Pancreas (tissue), 10 donors: ENCODE data around the gene RPL31. TPM values are rescaled to one million over a fixed set of nuclear protein-coding genes. Genes with fewer than 3 reads are reported as not detected.

Source experiments
- ATAC-seq, 4 donors: fragments of 200-7000 bp; cut with Tn5 transposase; one replicate each; pipeline versions ENCODE4 v1.8.0 to v1.9.1; 2020; ENCODE audit warnings: mild to moderate bottlenecking in 4 of 4, moderate library complexity in 4 of 4
- DNase-seq, 6 donors: peaks; one replicate each; pipeline ENCODE4 v3.0.0-alpha.2; 2020
- FAIRE-seq: peaks from 2 replicates; lab custom pipeline; 2012; peaks lifted over from hg19 to GRCh38; lab: Jason Lieb, UNC
- H3K27ac ChIP-seq, 4 donors: fragments of 200-600 bp; sonication (generic); 1 replicate in 3 of 4; 2 replicates in 1 of 4; pipeline versions ENCODE4 v1.5.0 to v1.8.0; 2020
- H3K27me3 ChIP-seq, 4 donors: fragments of 200-600 bp; one replicate each; pipeline ENCODE4 v1.8.0; 2021
- H3K36me3 ChIP-seq, 3 donors: fragments of 200-600 bp; sonication (generic) in 1 of 3; one replicate each; pipeline versions ENCODE4 v1.5.0 to v1.8.0; 2020 to 2021
- H3K4me1 ChIP-seq, 3 donors: fragments of 200-600 bp; one replicate each; pipeline ENCODE4 v1.8.0; 2021
- H3K4me3 ChIP-seq, 4 donors: fragments of 200-600 bp; sonication (generic) in 2 of 4; one replicate each; pipeline versions ENCODE4 v1.5.0 to v1.8.0; 2020 to 2021
- H3K9me3 ChIP-seq, 4 donors: fragments of 200-600 bp; one replicate each; pipeline ENCODE4 v1.8.0; 2021
- WGBS, 2 donors: extraction: QIAGEN DNeasy Blood & Tissue Kit; methylation state at CpG; one replicate each; pipeline ENCODE4 v1.1.7; 2013; 5-methylcytosine and 5-hydroxymethylcytosine counted together
- intact Hi-C, 3 donors: fragments of 100-400 bp; cut with DNase I; formaldehyde crosslinking; loops; one replicate each; pipeline versions ENCODE4 v1.11.1 to v1.14.2; 2022
- polyA plus RNA-seq, 2 donors: library from polyadenylated mRNA; stranded (reverse); fragments of 200-250 nt; gene quantifications; one replicate each; pipeline ENCODE4 v1.2.3, GENCODE V29; 2013
- total RNA-seq, 6 donors: library from RNA; stranded (reverse); fragmentation: NEBNext Ultra II Directional in 4 of 6; extraction: Animal tissue kit (Norgen Biotek cat#: 25700) in 4 of 6; gene quantifications; one replicate each; pipeline versions ENCODE4 v1.2.1 to v1.2.4, GENCODE V29; 2021 to 2023
- TF ChIP-seq, protein P1 (sequence below), 4 donors: fragments of 200-600 bp; sonication (generic) in 3 of 4; IDR thresholded peaks; one replicate each; pipeline versions ENCODE4 v1.5.0 to v1.8.0; 2021; ENCODE audit warnings: antibody characterized with exemption in 4 of 4
- donor health status: healthy with polysubstance abuse.
- donor health status: DM: no; HTN: no; CAD: no; lungs with moderate emphysema.
- donor health status: DM: no; HTN: no; CAD: no.
- donor health status: control.
- donor health status: control.
- donor health status: Bipolar disorder and iron deficiency.
- donor health status: DM: yes; HTN: yes; CAD: no.
- donor health status: DM: no; HTN: no; CAD: no.
- donor health status: DM: no; HTN: no; CAD: no.
- donor health status: DM: yes; HTN: yes; CAD: no.

Gene RPL31
- total and polyA plus RNA-seq, 8 donors = 583 to 3,410 (median 959) TPM

DNA sequence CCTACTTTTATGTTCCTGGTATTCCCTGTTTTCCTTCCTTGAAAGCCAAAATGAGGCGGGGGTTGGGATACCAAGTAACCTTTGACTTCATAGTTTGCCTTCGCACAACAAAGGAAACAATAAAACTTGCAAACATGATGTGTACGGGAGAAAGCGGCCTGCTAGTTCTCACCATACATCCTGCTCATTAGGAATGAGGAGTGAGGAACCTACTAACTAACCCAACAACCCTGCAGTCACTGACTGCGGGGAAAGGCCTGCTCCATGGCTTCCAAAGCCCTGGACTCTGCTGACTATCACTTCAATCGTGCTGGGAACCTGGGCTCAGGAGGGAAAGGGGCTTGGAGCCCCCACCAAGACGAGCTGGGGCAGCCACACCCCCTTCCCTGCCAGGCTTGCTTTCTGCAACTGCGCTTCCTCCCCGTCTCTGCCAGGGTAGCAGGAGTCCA, 24.2 kb downstream of the RPL31 start:
- ATAC-seq = no peak
- FAIRE-seq = no peak
- H3K27ac ChIP-seq = no peak overlapping the region
- peaks cover 3 to 62% (median 8%) of the 10 kb centered on the region in 3 donors for H3K36me3 ChIP-seq
- DNase-seq = no peak
- H3K9me3 ChIP-seq = no peaks in the 10 kb centered on the region
- intact Hi-C loops = no loop called here
- TF ChIP-seq, protein P1, sequence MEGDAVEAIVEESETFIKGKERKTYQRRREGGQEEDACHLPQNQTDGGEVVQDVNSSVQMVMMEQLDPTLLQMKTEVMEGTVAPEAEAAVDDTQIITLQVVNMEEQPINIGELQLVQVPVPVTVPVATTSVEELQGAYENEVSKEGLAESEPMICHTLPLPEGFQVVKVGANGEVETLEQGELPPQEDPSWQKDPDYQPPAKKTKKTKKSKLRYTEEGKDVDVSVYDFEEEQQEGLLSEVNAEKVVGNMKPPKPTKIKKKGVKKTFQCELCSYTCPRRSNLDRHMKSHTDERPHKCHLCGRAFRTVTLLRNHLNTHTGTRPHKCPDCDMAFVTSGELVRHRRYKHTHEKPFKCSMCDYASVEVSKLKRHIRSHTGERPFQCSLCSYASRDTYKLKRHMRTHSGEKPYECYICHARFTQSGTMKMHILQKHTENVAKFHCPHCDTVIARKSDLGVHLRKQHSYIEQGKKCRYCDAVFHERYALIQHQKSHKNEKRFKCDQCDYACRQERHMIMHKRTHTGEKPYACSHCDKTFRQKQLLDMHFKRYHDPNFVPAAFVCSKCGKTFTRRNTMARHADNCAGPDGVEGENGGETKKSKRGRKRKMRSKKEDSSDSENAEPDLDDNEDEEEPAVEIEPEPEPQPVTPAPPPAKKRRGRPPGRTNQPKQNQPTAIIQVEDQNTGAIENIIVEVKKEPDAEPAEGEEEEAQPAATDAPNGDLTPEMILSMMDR (IDR thresholded peaks at IDR 0.05) = no peak
- no peaks in the 10 kb centered on the region for H3K27me3 ChIP-seq
- H3K4me3 ChIP-seq = no peak overlapping the region
- H3K4me1 ChIP-seq = no peaks in the 10 kb centered on the region
- WGBS, 2 donors = 67 to 74% methylated on average over 9 of the region's 9 CpGs

DNA sequence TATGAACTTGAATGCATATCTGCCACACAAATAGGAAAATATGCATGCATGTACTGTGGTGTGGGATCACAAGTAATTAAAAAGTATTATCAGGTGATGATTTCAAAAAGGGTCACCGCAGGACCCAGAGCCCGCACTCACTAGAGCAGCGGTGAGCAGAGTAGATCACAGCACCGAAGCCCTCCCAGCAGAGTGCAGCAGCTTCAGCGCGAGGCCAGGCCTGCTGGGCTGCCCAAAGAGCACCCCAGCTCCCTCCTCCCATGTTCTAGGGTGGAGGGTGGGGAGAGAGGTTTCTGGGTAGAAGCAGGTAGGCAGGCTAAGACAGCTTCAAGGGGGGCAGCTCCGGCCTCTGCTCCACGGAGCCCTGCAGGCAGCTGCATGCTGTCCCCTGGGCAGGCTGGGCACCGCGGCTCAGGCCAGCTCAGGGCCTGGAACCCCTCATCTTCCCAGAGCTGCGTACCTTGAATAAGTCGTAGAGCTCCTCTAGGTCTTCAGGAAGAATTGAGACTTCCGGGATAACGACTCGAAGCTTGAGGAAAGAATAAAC, 24.9 kb downstream of the RPL31 start:
- no peak for FAIRE-seq
- H3K4me1 ChIP-seq = no peaks in the 10 kb centered on the region
- H3K4me3 ChIP-seq = no peak overlapping the region
- intact Hi-C loops = no loop called here
- TF ChIP-seq, protein P1 (IDR thresholded peaks at IDR 0.05) = no peak
- no peak overlapping the region for H3K27ac ChIP-seq
- 89 to 94% methylated on average over 15 of the region's 15 CpGs for WGBS, 2 donors
- DNase-seq = no peak
- H3K9me3 ChIP-seq = no peaks in the 10 kb centered on the region
- peaks cover 3 to 57% (median 13%) of the 10 kb centered on the region in 3 donors for H3K36me3 ChIP-seq
- H3K27me3 ChIP-seq = no peaks in the 10 kb centered on the region
- ATAC-seq = peak in 1 of 4 donors; percentile 9

DNA sequence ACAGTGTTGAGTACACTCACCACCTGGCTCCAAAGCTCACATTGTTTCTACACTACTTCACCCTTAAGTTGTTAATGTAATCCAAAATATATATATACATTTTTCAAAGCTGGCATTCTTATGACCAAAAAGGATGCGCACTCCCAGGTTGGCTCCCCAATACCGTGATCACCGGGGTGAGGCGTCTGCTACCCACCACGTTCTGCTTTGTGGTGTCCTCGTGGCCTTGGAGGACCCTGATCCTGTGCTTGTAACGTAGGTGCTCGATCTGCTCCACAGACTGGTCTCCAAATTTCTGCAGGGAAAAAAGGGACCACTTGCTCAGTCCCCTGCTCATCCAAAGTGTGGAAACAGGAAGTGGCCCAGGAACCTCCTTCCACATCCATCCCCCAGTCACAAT, 25.8 kb downstream of the RPL31 start:
- H3K36me3 ChIP-seq = peaks cover 3 to 61% (median 14%) of the 10 kb centered on the region in 3 donors
- H3K27ac ChIP-seq = no peak overlapping the region
- DNase-seq (no peak), ATAC-seq (no peak), FAIRE-seq (no peak)
- H3K4me3 ChIP-seq = no peak overlapping the region
- no peaks in the 10 kb centered on the region for H3K9me3 ChIP-seq
- H3K4me1 ChIP-seq = no peaks in the 10 kb centered on the region
- 93 to 98% methylated on average over 8 of the region's 8 CpGs for WGBS, 2 donors
- TF ChIP-seq, protein P1 (IDR thresholded peaks at IDR 0.05) = no peak
- no peaks in the 10 kb centered on the region for H3K27me3 ChIP-seq
- intact Hi-C loops = no loop called here

DNA sequence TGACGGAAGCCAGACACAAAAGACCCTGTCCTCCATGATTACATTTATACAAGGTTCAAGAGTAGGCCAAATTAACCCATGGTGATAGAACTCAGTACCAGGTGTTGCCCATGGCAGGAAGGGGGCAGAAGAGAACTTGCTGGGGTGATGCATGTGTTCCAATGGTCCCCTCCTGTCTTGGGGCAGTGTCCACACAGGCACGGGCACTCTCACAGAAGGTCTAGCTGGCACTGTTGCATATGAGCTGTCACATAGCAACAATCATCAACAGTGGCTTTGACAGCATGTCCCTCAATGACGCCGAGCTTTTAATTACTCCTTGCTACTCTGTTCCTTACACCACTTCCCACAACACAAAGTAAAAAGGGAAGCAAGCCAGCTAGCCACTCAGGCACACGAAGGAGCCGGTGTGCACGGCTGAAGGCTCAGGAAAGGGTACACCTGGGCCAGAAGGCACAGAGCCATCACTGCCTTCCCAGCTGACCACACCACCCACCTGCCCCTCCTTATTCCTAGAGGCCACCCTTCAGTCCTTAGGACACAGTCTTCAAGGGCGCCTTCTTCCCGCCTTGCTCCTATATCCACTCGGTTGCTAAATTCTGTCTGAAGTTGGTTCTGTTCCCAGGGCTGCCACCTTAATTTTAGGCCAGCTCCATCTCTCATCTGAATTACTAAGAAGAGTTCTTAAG, 28.9 kb downstream of the RPL31 start:
- Histone ChIP-seq H3K4me3 (no peak overlapping the region), H3K36me3 (peaks cover 0 to 77% (median 26%) of the 10 kb centered on the region in 3 donors), H3K27me3 (no peaks in the 10 kb centered on the region), H3K9me3 (no peaks in the 10 kb centered on the region), H3K27ac (no peak overlapping the region), H3K4me1 (no peaks in the 10 kb centered on the region)
- DNase-seq (no peak), FAIRE-seq (no peak), ATAC-seq (peak; percentile 31 to 61 (median 38))
- intact Hi-C loops = loop anchor here in 2 of 3 donors (10.0 kb wide), 2 partner anchors 114 to 174 kb away; no protein-coding TSS in a partner anchor
- TF ChIP-seq, protein P1 (IDR thresholded peaks at IDR 0.05) = no peak
- 53 to 62% methylated on average over 10 of the region's 10 CpGs for WGBS, 2 donors
